ENCODE measurements around the gene PNMA8A. TPM values are rescaled to one million over a fixed set of nuclear protein-coding genes. Genes with fewer than 3 reads are reported as not detected.

PNMA8A gene
- total and polyA plus RNA-seq, 2 of the 13 experiments (the other 11 are each of a cell fraction or from before 2014, with no cell fraction given): 0.13 to 0.51 TPM

DNA sequence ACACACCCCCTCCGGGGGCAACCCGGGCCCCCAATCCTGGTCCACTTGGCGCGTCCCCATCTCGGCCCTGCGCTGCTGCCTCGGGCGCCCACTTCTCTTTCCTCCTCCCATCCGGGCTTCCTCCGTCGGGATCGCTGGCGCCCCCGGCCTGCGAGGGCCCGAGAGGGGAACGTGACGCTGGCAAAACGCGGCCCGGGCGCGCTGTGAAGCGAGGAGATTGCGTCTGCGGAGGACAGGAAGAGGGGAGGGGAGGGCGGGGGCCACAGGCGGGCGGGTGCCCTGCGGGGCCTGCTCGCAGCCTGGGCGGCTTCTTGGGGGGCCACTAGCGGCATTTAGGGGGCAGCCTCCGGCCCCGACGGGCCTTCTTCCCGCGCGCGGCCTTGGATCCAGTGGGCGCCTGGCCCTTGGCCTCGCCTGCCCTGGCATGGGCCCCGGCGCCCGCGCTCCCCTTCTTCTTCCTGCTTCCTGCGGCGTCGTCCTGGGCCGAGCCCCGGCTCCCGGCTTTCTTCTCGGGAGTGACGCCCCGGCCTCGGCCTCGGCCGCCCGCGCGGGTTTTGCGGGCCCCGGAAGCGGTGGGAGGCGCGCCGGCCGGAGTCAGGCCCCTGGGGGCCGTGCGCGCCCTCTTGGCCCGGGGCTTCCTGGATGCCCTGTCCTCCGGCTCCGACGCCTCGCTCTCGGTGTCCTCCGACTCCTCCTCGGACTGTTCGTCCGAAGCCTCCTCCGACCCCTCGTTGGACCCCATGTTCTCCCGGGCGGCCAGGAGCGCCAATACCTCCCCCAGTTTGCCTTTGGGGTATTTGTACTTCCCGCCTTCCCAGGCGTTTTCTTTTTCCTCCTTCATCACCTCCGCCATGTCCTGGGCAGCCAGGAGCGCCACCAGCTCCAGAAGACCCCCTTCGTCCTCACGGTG lies 22.1 kb upstream of the PNMA8A start (continued):
- TF ChIP-seq, protein P1, sequence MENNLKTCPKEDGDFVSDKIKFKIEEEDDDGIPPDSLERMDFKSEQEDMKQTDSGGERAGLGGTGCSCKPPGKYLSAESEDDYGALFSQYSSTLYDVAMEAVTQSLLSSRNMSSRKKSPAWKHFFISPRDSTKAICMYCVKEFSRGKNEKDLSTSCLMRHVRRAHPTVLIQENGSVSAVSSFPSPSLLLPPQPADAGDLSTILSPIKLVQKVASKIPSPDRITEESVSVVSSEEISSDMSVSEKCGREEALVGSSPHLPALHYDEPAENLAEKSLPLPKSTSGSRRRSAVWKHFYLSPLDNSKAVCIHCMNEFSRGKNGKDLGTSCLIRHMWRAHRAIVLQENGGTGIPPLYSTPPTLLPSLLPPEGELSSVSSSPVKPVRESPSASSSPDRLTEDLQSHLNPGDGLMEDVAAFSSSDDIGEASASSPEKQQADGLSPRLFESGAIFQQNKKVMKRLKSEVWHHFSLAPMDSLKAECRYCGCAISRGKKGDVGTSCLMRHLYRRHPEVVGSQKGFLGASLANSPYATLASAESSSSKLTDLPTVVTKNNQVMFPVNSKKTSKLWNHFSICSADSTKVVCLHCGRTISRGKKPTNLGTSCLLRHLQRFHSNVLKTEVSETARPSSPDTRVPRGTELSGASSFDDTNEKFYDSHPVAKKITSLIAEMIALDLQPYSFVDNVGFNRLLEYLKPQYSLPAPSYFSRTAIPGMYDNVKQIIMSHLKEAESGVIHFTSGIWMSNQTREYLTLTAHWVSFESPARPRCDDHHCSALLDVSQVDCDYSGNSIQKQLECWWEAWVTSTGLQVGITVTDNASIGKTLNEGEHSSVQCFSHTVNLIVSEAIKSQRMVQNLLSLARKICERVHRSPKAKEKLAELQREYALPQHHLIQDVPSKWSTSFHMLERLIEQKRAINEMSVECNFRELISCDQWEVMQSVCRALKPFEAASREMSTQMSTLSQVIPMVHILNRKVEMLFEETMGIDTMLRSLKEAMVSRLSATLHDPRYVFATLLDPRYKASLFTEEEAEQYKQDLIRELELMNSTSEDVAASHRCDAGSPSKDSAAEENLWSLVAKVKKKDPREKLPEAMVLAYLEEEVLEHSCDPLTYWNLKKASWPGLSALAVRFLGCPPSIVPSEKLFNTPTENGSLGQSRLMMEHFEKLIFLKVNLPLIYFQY (CRISPR knock-in tag; IDR thresholded peaks at IDR 0.05; ENCODE audit: borderline replicate concordance): no peak
- no peak for TF ChIP-seq NFIC (IDR thresholded peaks at IDR 0.05; ENCODE audit: low read length)
- no peak for TF ChIP-seq ZNF878 (CRISPR knock-in tag; IDR thresholded peaks at IDR 0.05)
- TF ChIP-seq TBX3 (IDR thresholded peaks at IDR 0.05; ENCODE audit: borderline replicate concordance): no peak
- TF ChIP-seq, protein P2, sequence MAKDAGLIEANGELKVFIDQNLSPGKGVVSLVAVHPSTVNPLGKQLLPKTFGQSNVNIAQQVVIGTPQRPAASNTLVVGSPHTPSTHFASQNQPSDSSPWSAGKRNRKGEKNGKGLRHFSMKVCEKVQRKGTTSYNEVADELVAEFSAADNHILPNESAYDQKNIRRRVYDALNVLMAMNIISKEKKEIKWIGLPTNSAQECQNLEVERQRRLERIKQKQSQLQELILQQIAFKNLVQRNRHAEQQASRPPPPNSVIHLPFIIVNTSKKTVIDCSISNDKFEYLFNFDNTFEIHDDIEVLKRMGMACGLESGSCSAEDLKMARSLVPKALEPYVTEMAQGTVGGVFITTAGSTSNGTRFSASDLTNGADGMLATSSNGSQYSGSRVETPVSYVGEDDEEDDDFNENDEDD (CRISPR knock-in tag; IDR thresholded peaks at IDR 0.05; ENCODE audit: borderline replicate concordance): no peak
- TF ChIP-seq WIZ (CRISPR knock-in tag; IDR thresholded peaks at IDR 0.05): no peak
- no peak for TF ChIP-seq ZNF124 (CRISPR knock-in tag; IDR thresholded peaks at IDR 0.05)
- no peak for TF ChIP-seq ZNF788 (CRISPR knock-in tag; IDR thresholded peaks at IDR 0.05; ENCODE audit: borderline replicate concordance)
- TF ChIP-seq, protein P3, sequence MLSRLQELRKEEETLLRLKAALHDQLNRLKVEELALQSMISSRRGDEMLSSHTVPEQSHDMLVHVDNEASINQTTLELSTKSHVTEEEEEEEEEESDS (CRISPR knock-in tag; IDR thresholded peaks at IDR 0.05; ENCODE audit: borderline replicate concordance): no peak
- TF ChIP-seq MAFF (IDR thresholded peaks at IDR 0.05; ENCODE audit: low read depth, low read length): no peak
- TF ChIP-seq HNRNPL (IDR thresholded peaks at IDR 0.05; ENCODE audit: low read depth, low read length): no peak
- TF ChIP-seq ZNF24 (IDR thresholded peaks at IDR 0.05): no peak

Data from HepG2 (cell line).